GM19099 (cell line): Measurements from ENCODE around the gene TEX261.

Experiments used
- POLR2A ChIP-seq: IDR thresholded peaks from 3 replicates; pipeline ENCODE4 v1.6.1; 2011; ENCODE audit warnings: low read depth; ENCODE audit not compliant: insufficient read length; ENCODE audit errors: extremely low read depth

The TEX261 gene

DNA sequence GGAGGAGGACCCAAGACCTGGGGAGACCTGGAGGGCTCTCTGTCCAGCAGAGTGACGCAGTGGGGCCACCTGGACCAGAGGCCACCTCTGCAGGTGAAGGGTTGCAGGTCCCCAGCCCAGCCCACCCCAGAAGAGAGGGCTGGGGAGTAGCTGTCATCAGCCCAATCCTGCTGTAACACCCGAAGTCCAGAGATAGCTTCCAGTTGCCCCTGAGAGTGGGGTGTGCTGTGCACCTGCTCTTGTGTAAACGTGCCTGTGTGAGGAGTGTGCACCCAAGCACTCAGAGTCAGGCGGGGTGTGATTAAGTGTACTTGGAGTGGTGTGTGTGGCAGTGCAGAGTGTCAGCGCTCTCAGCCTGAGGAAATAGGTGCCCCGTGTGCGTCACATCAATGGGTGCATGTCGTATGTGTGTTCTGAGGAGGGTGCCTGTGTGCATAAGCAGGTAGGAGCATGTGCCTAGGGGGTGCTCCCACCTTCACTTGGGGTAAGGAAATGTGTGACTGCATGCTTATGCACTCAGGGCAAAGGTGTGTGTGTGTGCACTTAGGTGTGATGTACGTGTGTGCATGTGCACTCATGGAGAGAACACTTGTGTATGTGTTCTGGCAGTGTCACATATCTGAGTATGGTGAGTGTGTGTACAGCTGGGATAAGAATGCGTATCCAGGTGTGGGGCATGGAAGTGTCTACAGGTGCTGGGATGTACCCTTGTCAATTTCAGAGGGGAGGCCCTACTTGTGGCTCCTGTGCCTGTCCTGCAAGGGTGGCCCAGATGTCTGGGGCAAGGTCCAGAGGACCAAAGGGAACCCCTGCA, 58.3 kb downstream of the TEX261 start:
- no peak for TF ChIP-seq POLR2A
